GM18909 (cell line): Measurements from ENCODE around the gene GNB5.
"Not testable (repeated sequence)": the region's sequence is repeated elsewhere in the genome, so short reads cannot be mapped to it uniquely, and the experiment has no call there.

Experiments
- ATAC-seq: cut with Tn5 transposase; IDR thresholded peaks from one replicate; pipeline ENCODE4 v1.9.1; 2021; ENCODE audit warnings: mild to moderate bottlenecking; ENCODE audit not compliant: unreplicated experiment, poor library complexity

GNB5 gene

GRCh38 chr15:52191207-52191606, at the start of gene GNB5:
GNB5 (minus strand) TSS chr15:52191392; CDS start chr15:52184676, 6,716 bp downstream.
- no peak for ATAC-seq

- no peak for ATAC-seq
Observed at GRCh38 chr15:52240166-52240565, 49.0 kb upstream of the GNB5 start.

DNA sequence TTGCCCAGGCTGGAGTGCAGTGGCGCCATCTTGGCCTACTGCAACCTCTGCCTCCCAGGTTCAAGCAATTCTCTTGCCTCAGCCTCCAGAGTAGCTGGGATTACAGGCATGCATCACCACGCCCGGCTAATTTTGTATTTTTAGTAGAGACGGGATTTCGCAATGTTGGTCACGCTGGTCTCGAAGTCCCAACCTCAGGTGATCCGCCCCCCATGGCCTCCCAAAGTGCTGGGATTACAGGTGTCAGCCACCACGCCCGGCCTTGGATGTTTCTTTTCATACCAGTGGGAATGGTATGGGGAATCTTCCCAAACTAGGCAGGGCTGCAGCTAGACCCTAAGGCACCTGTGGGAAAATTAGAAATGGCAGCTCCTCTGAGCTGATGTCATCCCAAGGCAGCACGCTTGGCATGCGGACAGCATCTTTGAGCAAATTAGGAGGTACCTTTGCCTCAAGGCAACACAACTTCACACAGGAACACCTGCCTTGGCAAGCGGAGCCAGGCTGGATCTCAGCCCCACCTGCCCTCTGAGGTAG, 47.9 kb upstream of the GNB5 start:
- ATAC-seq, result not testable (repeated sequence)

GRCh38 chr15:52238149-52238548, 47.0 kb upstream of the GNB5 start:
- ATAC-seq, result no peak

GRCh38 chr15:52236013-52236412, 44.8 kb upstream of the GNB5 start:
- ATAC-seq, result no peak

DNA sequence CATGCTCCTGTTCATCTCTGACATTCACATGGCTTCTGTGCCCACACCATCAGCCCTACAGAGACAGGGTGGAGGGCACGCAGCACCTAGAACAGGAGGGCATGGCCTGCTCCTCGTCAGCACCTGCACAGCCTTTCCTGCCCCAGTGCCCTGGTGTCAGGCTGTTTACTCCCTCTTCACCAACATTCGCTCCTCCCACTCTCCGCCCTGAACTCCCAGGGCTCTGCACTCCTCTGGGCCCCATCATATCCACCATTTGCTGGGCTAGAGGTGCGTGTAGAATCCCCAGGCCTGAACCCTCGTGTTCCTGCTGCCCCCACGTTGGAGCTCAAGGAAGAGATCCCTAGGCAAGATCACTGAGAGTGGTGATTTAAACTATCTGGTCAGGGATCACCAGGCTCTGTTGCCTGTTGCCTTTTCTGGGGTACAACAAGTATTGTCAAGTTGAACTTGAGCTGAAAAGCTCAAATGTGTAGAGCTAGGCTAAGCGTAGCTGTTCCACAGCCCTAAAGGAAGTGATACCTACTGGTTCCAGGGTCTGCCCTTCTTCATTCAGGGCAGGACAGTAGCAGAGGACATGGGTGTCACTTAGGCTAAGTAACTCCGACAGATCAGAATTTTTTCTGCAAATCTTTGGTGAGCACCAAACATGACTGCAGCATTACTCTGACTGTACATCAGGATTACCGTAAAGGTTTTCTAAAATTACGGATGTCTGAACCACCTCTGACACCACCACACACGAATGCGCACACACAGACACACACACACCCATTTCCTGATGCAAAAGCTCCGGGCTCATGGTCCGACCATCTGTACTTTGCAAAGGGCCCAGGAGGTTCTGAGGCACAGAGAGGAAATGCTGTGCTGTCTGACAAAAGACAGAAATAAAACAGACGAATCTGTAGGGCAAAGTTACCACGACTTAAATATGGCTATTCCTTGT, 43.7 kb upstream of the GNB5 start:
- peak; percentile 49 for ATAC-seq

GRCh38 chr15:52233405-52233804, 42.2 kb upstream of the GNB5 start:
- peak; percentile 44 for ATAC-seq

GRCh38 chr15:52232327-52232726, 41.1 kb upstream of the GNB5 start:
- ATAC-seq, result peak; percentile 67

GRCh38 chr15:52230073-52230472, 38.9 kb upstream of the GNB5 start:
- no peak for ATAC-seq

GRCh38 chr15:52228921-52229320, 37.7 kb upstream of the GNB5 start:
- peak; percentile 42 for ATAC-seq

GRCh38 chr15:52227456-52227855, 36.3 kb upstream of the GNB5 start:
- peak; percentile 82 for ATAC-seq

DNA sequence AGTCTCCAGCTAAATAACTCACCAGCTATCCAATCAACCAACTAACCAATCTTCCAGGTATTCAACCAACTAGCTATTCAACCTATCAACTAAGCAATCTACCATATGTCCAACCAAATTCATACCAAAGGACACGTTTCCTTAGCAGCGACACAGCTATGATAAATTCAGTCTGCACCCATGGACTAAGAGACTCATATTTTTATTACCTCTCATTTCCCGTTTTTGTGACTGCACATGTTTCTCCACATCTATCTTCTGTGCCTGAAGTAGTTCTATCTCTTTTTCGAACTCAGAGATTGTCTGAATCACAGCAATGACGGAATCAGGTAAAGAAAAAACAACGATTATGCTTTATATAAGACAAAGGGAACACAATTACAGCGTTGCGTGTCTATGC, 34.0 kb upstream of the GNB5 start:
- no peak for ATAC-seq

- ATAC-seq, result no peak
Observed at GRCh38 chr15:52224211-52224610, 33.0 kb upstream of the GNB5 start.

DNA sequence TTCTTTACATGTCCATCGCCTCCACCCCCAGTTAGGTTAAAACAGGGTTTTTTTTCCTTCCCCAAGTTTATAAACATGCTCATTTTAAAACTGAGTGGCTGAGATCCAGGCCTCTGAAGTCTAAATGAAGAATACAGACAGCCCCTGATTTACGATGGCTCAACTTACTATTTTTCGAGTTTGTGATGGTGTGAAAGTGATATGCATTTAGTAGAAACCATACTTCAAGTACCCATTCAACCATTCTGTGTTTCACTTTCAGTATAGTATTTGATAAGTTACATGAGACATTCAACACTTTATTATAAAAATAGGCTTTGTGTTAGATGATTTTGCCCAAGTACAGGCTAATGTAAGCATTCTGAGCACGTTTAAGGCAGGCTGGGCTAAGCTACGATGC, 30.5 kb upstream of the GNB5 start:
- ATAC-seq, result peak; percentile 57

GRCh38 chr15:52220937-52221660, 29.9 kb upstream of the GNB5 start:
- peak; percentile 37 for ATAC-seq

- ATAC-seq, result no peak
Observed at GRCh38 chr15:52220251-52220650, 29.1 kb upstream of the GNB5 start.

DNA sequence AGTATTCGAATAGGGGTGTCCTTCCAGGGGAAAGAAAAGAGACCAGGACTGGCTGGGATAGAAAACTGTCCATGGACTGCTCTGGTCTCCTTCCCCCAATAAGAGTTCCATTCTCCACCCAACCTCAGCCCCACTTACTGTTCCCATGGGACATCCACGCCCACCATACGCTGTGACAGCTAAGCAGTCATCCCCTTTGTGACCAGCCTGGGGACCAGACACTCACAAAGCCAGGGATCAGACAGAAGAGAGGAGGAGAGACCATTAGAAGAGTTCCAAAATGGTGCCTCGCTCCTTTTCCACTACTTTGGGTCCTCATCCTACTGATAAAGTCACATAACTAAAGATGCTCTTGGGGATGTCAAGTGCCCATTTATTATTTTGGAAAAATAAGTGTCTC, 27.6 kb upstream of the GNB5 start:
- ATAC-seq, result no peak

GRCh38 chr15:52218371-52218770, 27.2 kb upstream of the GNB5 start:
- no peak for ATAC-seq

GRCh38 chr15:52217186-52217585, 26.0 kb upstream of the GNB5 start:
- no peak for ATAC-seq

DNA sequence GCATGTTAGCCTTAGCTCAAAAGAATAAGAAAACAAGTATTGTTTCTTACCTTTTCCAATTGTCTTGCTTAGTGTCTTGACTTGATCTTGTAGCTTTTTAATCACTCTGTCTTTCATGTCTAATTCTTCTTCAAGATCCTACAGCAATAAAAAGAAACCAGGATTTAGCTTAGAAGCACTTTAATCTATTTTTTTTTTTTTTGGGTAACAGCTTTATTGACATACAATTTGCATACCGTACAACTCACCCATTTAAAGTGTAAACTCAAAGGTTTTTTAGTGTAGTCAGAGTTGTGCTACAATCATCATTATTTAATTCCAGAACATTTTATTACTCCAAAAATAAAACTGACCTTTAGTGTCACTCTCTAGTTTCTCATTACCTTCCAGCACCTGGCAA, 23.4 kb upstream of the GNB5 start:
- no peak for ATAC-seq

GRCh38 chr15:52213206-52213605, 22.0 kb upstream of the GNB5 start:
- no peak for ATAC-seq
